CD4-positive, alpha-beta T cell treated with Interleukin-10 for 1 hour (primary cell): ENCODE measurements around the gene SPRYD3.

Source experiments
- DNase-seq: peaks from one replicate; pipeline ENCODE4 v3.0.0-alpha.2; 2020

Gene SPRYD3

DNA sequence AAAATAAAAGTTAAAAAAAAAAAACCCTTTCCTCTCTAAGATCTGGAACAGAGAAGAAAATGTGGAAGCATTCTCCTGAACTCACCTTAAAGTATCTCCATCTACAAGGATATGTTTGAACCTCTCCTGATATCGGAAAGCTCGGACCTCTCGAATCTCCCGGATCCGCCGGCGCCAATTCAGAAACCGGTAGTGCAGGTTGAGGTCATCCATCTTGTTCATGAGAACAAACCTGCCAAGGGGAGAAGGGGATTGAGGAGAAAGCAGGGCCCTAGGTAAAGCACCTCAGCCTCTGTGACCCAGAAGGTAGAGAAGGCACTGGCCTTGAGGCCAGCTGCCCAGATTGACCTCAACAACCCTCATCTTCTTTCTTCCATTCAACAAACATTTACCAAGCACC, 2.2 kb downstream of the SPRYD3 start:
- DNase-seq, result no peak

DNA sequence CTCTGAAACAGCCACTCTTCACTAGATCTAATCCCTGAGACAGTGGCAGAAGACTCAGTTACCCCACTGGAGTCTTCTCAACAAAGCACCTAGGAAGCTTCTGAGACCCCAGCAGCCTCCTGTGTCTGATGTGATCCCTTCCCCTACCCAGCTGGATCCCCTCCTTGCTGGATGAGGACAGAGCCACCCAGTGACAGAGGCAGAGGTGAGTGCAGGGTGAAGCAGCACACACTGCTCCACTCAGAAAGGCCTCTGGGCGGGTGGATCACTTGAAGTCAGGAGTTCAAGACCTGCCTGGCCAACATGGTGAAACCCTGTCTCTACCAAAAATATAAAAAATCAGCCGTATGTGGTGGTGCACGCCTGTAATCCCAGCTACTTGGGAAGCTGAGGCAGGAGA, 2.7 kb downstream of the SPRYD3 start:
- DNase-seq, result no peak

DNA sequence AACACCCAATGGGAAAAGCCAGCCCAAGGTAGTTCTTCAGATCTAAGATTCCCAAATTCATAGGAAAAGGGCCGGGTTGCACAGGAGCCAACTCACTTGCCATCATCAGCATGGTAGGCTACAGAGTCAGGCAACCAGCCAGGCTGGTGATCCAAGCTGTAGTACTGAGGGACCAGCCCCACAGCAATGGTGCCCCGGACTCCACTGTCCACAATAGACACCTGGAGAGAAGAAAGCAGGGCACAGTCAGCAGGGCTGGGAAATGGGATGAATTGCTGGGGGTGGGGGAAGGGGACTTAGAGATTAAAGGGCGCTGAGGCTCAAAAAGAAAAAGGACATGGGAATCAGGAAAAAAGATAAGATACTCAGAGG, 4.2 kb downstream of the SPRYD3 start:
- no peak for DNase-seq

DNA sequence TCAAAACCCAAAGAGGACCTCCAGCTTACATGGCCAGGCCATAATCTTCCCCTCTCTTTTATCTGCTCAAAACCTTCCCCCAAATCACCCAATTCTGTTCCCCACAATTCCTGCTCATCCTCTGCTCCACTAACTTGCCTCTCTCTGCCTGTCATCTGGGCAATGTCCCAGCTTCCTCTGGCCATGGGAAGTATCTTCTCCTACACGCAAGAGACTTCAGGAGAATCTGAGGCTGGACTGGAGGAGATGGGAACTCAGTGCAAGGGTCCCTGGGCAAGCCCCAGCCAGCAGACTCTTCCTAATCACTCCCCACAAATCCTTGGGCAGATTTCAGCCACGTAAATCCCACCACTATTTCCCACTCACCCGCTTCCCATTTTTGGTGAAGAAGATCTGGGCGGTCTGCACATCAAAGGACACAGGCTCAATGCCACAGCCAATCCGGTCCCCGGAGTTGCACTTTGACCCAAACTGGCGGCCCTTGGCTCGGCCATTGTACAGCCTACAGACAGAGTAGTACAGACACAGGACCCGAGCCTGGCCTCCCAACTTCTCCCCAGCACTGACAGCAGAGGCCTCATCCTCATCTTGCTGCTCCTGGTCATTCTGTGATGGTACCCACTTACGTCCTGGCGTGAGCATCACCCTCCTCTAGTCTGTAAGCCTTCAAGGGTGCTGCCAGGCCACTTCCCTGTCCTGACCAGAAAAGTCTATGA, 4.7 kb downstream of the SPRYD3 start:
- no peak for DNase-seq

DNA sequence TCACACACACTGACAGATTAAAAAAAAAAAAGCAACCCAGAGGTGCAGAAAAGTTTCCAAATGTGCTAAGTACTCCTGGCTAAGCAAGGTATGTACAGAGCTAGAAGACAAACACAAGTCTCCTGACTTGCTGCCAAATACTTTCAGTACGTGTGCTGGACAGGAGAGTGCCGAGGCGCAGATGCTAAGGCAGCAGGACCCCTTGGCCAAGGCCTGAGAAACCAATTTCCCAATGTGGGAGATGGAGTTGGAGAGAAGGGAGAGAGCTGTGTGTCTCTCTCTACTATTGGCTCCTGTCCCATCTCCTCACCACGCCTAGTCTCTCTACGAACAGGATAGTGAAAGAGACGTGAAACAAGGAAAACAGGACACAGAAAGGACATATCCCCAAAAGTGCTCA, 5.3 kb downstream of the SPRYD3 start:
- DNase-seq, result no peak

DNA sequence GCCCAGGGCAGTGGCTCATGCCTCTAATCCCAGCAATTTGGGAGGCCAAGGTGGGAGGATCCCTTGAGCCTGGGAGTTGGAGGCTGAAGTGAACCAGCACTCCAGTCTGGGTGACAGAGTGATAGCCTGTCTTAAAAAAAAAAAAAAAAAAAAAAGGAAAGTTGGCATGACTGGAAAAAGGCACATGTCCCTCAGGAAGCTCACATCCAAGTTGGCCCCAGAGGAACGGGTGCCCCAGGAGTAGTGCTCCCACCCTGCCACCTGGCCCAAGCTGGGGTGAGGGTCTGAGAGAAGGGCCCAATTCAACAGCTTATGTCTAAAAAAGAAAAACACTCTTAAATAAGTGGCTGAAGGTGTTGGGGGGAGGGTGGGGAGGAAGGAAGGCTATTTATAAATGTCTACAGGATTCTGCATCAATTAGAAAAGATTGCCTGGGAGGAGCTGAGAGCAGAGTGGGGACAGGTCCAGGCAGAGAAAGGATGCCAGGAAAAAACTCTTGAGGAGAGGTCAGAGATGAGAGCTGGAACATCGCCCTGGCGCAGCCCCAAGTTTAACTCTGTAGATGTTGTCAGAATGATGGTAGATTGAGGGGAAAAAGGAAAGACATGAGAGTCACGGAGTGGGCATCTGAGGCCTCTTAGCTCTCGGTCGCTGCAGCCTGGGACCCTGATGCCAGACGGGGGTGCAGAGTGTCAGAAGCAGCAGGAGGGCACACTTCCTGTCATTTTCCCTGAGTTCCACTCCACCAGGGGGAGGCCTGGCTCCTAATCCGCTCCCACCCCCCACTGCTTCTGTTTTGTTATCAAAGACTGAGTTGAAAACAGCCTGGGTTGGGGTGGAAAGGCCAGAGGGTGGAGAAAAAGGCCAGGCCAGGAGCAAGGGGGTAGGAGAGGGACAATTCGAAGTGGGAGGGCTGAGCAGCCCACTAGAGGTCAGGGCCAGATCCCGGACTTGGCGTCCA, 7.3 kb downstream of the SPRYD3 start:
- DNase-seq, result no peak

DNA sequence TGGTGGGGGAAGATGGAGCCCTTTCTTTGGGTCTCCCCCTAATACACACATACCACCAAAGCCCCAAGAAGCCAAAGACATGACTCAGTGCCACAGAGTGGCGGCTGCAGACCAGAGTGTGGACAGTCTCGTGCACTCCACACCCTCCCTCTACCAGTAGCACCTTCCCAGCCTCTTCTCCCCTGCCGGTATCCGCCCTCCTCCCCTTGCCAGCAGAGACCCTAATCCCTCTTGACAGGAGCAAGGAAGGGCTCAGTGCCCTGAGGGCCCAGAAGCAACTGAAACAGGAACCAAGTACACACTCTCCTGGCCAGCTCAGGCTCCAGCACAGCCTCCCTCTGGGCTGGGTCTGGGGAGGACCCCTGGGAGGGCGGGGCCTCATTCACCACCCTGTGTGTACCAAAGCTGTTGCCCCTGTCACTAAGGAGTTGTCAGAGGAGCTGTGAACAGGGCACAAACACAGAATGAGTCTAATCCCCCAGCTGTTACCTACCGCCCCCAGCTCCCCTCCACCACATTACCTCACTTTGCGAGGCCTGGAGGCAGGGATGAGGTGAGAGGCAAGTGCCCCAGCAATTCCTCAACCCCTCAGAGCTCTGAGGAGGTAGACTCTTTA, 8.2 kb downstream of the SPRYD3 start:
- no peak for DNase-seq

DNA sequence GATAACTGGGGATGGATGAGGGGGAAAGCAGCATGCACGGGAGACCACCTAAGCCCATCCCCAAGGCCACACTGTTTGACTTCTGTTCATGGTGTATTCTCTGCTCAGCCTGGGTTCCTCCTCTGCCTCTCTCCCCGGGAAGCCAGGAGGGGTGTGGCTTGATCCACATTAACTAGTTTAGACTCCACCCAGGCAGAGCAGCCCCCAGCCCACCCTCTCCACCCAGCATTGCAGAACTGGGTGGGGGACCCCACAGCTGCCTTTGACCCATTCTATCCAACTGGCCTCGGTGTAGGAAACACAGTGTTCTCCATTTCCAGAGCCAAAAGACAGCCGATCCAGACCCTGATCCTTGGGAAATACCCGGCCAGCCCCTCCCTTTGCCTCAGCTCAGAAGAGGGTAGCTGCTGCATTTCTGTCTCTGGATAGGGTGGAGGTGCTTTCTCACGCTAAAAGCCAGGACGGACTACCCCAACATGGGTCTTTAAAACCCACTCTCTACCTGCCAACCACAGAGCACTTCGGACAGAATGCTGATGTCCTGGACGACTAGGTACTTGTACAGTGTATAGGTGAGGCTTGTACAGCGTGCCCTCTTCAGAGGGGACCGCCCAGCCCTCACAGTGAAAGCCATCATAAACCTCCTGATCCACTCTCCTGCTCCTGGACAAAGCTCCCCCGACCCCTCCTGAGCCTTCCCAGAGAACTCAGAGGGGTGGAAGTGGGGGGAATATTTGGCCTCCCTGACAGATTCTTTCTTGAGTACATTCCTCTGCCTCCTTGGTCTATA, 9.4 kb downstream of the SPRYD3 start:
- no peak for DNase-seq

DNA sequence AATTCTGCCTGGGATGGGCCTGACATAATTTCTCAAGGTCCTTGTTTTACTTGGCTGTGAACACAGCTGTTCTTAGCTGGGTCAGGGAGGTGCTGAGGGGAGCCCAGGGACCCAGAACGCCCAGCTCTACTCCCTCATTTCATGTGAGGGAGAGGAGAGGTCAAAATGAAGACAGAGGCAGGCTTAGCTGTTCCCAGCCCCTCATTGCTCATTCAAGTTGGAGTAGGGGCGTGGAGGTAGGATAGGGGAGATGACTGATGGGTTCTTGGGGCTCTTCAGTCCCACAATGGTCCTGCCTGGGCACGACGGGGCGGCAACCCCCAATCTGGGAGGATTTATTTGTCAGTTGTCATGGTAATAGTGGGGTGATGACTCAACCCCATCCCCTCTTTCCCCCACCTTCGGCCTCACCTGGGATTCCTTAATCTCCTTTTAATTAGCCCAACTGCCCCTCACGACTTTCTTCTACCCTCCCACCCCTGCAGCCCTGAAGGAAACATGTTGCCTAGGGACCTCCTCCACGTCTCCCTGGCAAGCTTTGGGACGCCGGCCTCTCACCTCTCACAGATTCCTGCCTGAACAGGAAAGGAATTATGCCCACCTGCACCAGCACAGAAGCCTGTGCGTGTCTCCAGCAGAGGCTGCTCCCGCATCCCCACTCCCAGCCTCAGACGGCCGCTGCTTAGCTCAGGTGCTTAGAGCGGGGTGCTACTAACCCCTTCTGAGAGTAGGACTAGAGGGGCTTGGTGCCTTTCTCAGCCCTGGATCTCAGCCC, 10.2 kb downstream of the SPRYD3 start:
- no peak for DNase-seq

DNA sequence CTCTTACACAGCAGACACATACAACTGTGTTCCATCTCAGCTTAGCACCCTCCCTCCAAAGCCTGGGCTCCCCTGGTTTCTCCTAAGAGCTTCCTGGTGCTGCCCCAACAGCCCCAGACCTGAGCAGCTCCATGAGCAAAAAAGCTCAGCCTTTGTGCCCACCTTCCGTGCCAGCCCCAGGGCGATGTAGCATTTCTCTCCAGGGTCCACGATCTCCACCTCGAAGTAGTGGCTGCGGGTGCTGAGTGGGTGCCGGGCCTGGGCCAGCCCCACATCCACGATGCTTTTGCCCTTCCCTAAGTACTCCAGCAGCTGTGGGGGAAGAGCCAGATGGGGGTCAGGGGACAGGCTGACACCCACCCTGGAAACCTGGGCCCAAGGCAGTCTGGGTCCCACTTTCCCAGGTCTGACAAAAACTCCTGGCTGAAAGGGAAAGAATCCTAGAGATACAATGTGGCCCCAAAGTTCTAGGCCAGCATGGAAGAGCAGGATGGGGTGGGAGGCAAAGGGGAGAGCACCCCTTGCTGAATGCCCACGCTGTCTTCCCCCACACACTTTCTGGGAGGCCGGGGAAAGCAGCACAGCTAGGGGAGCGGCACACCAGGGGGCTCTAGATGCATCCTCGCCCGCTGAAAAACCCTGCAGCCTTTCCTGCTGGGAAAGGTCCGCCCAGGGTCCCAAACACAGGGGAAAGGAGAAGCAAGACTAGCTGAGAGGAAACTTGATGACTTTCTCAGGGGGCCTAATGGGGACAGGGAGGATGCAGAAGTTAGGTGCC, 11.0 kb downstream of the SPRYD3 start:
- no peak for DNase-seq

DNA sequence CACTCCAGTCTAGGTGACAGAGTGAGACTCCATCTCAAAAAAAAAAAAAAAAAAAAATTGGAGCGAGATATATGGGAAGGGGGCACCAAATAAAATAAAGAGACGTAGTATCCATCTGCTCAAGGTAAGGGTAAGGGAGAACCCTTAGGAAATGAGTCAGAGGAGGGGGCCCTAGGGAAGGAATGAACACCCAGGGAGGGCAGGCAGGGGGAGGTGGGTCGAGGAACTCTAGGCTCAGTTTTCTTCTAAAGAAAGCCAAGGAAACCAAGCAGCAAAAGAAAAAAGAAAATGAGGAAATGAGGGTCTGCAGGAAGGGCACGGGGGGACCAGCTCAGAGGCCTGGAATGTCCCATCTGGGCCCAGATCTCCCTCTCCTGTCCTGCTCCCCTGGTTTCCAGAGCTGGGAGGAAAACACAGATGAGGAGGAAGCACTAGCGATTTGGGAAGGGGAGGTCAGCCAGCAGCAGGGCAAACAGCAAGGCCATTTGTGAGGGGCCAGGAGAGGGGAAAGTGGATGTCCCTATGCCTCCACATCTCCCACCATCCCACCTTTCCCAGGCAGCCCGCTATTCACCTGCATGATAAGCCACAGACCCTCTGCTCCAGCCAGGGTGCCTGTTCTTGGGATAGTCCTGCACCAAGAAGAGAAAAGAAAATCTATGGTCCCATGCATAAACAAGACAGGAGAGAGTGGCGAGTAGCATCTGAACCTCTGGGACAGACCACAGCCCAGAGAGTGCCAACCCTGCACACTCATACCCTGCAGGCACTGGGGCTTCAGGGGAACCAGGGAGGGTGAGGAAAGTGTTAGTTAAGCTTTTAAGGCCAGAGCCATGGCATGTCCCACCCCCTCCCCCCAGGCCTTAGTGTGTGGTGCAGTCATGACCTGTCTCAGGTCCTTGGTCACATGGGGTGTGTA, 11.9 kb downstream of the SPRYD3 start:
- no peak for DNase-seq

DNA sequence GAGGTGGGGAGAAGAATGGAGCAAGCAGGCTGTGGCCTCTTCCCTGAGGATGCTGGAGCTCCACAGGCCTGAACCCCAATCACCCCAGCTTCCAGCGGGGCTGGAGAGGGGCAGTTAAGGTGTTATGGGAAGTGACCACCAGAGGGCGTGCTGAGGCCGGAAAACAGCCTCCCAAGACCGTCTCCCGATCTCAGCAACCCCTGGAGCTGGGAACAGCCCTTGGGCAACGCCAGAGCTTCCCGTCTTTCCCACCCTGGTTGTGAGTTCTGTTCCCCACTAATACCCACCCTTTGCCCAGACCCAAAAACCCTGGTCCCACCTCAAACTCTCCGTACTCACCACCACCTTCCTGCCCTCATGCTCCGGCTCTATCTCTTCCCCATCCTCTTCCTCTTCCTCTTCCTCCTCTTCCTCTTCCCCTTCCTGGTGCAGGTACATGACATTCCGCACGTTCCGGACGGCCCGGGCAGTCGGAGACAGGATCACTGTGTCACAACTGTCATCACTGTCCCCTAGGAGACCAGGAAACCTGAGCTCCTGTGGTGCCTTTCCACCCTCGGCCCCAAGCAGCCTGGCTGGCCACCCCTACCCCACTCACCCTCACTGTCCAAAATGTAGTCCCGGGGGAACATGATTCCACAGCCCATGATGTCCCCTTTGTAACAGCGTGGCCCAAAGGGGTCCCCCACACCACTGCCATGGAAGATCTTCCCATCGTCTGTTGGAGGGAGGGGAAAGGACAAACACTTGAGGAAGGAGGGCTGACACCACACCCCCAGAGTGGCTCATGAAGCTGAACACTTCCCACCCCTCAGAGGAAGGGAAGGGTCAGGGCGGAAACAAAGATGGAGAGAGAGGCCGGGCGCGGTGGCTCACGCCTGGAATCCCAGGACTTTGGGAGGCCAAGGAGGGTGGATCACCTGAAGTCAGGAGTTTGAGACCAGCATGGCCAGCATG, 12.9 kb downstream of the SPRYD3 start:
- DNase-seq, result peak; percentile 69

DNA sequence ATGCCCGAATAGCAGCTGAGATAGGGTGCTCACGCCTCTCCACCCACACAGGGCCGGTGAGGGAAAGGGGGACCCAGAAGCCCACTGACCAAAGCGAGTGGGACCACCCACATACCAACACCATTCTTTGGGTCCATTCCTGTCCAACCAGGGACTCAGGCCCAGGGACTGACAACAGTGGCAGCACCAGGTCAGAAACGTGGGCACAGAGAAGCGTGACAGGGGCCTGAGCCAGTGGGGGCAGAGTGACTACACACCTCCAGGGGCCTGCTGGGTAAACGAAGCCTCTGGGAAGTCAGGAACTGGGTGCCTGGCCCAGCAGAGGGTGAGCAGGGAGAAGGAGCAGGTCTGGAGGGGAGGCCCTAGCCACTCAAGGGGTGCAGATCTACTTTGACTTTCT, 13.7 kb downstream of the SPRYD3 start:
- DNase-seq, result no peak

DNA sequence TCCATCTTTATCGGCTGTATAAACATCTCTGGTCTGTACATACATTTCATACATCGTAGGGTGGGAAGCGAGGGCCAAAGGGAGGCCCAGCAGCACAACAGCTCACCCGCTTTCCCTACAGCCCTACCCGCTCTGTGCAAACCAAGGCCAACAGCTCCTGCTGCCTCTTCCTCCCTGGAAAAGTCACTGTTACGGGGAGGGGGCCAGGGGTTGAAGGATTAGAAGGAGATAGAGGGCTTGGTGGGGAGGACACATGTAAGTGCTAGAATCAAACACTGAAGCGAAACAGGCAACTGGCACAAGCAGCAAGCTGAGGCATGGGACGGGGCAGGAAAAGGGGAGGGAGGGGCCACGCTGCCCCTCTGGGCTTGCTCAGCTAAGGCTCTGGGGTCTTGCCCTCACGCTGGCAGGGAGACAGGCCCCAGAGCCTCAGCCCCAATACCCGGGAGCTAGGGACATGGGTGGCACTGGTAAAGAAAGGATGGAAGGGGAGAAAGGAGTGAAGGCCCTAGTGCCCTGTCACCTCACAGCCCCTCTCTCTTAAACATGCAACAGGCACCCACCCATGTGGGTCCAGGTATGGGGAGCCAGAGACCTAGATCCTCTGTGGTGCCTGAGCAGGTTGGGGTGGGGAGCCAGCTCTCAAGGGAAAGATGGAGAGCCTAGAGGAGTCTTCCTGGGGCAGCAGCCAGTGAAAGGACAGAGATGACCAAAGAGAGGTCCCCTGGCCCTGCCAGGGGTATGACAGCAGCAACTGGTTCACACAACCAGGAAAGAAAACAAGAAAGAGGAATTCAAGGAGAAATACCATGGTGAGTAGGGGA, 14.4 kb downstream of the SPRYD3 start:
- no peak for DNase-seq

DNA sequence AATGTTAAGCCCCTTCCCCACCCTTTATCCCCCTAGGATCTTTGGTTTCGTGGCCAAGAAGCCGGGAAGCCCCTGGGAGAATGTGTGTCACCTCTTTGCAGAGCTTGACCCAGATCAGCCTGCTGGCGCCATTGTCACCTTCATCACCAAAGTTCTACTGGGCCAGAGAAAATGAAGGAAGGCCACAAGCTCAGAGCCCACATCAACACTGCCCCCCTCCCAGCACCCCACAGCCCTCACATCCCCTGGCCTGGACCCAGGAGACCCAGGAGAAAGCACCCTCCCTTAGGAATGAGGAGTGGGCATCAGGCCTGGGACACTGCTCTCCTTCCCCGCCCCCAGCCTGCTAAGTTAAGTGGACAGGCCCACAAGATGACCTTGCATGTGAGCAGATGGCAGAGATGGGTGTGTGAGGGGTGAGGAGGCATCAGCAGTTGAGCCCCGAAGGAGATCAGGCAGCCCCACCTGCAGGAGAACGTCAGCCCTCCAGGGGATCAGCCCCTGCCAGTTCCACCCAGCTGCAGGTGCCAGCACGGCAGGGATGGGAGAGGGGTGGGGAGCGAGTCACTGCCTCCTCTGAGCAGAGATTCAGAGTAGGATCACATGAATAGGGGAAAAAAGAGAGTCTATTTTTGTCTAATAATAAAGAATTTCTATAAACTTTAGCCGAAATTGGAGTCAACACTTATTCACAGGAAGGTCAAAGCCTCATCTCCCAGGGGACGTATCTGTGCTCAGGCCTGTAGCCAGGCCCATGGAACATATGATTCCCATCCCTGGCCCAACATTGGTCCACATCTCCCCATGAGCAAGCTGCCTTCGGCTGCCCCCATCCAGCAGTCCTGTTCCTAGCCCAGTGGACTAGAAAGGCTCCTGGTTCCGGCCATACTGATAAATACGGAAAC, 15.2 kb downstream of the SPRYD3 start:
- DNase-seq, result no peak

DNA sequence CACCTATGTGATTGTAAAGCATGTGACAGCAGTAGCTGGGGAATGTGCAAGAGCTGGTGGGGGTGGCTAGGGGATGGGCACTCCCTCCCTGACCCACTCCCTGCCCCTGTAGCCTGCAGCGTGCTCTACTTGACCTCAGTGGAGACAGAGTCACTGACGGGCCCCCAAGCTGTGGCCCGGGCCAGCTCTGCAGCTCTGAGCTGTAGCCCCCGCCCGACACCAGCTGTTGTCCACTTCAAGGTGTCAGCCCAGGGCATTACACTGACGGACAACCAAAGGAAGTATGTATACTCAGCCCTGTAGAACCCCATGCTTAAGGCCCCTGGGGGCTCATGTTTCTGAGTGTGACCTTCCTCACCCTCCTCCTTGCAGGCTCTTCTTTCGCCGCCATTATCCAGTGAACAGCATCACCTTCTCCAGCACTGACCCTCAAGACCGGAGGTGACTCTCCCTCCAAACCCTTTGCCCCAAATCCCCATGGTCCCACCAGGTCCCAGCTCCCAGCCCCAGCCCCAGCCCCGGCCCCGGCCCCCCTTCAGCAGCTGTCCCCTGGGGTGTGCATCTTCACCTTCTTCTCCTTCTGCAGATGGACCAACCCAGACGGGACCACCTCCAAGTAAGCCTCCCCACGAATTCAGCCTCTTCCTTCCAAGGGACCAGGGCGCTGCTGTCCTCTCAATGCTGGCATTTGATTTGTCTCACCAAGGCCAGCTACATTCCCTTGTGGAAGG, 16.0 kb downstream of the SPRYD3 start:
- DNase-seq, result no peak
